Measurements from ENCODE around the gene BLVRA.
"Not testable (repeated sequence)": the region's sequence is repeated elsewhere in the genome, so short reads cannot be mapped to it uniquely, and the experiment has no call there.

The BLVRA gene

DNA sequence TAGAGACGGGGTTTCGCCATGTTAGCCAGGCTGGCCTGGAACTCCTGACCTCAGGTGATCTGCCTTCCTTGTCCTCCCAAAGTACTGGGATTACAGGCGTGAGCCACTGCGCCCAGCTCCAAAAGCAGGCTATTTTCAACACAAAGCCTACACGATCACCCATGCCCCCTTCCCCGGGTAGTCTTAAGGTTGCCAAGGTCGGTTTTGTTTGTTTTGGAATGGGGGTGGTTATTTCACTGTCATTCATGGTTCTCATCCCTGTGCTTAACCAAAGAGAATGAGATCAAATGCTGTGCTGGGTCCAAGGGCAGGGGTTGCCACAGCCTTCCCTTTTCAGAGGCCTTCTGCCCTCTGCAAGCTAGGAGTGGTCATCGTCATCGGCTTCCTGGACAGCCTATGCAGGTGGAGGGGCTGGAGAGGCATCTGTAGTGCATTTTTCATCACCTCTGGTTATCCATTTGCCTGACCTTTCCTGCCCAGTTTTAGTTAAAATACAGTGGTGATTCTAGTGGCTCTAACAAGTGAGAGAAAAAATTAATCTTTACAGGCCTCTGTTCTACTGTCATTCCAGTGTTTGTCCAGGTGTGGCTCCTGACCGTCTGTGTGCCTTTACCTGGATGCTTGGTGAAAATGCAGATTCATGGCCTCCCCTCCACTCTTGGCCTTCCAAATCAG is 11.4 kb downstream of the BLVRA start:
- DNase-seq (ENCODE audit: low read depth) = no peak

DNA sequence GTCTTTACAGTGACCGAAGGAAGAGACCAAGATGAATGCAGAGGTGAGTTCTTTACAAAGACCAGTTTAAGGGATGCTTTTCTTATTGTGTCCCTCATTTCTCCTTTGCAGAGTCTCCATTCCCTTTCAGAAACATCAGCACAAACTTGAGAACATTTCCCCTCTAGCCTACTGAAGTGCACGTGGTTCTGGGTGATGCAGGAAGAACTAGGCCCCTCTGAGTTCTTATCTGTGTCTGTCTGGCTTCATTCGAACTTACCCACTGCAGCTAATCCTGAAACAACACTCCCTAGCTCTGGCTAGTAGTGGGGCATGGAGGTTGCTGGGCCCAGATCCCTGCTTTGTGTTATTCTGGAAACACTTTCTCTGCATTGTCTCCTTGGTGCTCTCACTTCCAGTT is 12.6 kb downstream of the BLVRA start:
- DNase-seq (ENCODE audit: low read depth) = no peak

DNA sequence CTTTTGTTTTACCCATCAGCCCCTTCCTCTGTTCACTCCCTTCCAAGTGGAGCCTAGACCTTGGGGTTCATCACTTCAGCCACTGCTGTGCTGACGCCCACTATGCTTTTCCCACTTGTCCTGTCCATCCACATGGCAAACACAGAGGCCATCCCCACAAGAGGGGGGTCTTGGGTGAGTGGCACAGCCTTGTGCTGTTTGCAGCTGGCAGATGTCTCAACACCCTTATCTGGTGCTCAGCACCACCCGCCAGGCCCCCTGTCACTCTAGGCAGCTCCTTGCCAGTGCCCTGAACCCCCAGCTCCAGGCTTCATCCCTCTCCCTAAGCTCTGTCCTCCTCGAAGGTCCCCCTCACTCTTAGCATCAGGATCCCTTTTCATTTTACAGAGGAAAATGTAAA is 13.1 kb downstream of the BLVRA start:
- DNase-seq (ENCODE audit: low read depth) = no peak

DNA sequence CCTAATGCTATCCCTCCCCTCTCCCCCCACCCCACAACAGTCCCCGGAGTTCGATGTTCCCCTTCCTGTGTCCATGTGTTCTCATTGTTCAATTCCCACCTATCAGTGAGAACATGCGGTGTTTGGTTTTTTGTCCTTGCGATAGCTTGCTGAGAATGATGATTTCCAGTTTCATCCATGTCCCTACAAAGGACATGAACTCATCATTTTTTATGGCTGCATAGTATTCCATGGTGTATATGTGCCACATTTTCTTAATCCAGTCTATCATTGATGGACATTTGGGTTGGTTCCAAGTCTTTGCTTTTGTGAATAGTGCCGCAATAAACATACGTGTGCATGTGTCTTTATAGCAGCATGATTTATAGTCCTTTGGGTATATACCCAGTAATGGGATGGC is 14.8 kb downstream of the BLVRA start:
- DNase-seq (ENCODE audit: low read depth) = not testable (repeated sequence)

DNA sequence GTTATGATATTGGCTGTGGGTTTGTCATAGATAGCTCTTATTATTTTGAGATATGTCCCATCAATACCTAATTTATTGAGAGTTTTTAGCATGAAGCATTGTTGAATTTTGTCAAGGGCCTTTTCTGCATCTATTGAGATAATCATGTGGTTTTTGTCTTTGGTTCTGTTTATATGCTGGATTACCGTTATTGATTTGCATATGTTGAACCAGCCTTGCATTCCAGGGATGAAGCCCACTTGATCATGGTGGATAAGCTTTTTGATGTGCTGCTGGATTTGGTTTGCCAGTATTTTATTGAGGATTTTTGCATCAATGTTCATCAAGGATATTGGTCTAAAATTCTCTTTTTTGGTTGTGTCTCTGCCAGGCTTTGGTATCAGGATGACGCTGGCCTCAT is 16.8 kb downstream of the BLVRA start:
- not testable (repeated sequence) for DNase-seq (ENCODE audit: low read depth)

DNA sequence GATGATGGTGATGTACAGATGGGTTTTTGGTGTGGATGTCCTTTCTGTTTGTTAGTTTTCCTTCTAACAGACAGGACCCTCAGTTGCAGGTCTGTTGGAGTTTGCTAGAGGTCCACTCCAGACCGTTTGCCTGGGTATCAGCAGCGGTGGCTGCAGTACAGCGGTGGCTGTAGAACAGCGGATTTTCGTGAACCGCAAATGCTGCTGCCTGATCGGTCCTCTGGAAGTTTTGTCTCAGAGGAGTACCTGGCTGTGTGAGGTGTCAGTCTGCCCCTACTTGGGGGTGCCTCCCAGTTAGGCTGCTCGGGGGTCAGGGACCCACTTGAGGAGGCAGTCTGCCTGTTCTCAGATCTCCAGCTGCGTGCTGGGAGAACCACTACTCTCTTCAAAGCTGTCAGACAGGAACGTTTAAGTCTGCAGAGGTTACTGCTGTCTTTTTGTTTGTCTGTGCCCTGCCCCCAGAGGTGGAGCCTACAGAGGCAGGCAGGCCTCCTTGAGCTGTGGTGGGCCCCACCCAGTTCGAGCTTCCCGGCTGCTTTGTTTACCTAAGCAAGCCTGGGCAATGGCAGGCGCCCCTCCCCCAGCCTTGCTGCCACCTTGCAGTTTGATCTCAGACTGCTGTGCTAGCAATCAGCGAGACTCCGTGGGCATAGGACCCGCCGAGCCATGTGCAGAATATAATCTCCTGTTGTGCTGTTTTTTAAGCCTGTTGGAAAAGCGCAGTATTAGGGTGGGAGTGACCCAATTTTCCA is 20.0 kb downstream of the BLVRA start:
- not testable (repeated sequence) for DNase-seq (ENCODE audit: low read depth)

DNA sequence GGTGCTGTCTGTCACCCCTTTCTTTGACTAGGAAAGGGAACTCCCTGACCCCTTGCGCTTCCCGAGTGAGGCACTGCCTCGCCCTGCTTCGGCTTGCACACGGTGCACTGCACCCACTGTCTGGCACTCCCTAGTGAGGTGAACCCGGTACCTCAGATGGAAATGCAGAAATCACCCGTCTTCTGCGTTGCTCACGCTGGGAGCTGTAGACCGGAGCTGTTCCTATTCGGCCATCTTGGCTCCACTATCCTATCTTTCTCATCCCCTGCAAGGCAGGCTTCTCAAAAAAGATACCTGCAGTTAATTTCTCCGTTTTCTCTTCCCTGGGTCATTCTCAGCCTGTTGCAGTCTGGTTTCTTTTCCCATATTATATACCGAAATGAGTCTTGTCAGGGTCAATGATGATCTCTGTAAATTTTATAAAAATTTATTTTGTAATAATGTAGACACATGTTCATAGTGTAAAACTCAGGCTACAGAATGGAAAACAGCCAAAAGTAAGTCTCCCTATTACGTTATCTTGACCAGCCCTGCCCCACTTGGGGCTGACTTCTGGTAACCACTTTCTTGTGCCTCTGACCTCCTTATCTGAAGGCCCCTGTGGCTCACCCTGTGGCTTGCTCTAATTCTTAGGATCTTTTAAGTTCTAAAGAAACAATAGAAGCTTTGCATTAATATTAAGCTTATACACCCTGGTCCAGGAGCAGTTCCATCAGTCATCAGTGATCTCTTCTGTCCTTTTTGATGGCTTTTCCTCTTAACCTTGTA is 20.7 kb downstream of the BLVRA start:
- no peak for DNase-seq (ENCODE audit: low read depth)

DNA sequence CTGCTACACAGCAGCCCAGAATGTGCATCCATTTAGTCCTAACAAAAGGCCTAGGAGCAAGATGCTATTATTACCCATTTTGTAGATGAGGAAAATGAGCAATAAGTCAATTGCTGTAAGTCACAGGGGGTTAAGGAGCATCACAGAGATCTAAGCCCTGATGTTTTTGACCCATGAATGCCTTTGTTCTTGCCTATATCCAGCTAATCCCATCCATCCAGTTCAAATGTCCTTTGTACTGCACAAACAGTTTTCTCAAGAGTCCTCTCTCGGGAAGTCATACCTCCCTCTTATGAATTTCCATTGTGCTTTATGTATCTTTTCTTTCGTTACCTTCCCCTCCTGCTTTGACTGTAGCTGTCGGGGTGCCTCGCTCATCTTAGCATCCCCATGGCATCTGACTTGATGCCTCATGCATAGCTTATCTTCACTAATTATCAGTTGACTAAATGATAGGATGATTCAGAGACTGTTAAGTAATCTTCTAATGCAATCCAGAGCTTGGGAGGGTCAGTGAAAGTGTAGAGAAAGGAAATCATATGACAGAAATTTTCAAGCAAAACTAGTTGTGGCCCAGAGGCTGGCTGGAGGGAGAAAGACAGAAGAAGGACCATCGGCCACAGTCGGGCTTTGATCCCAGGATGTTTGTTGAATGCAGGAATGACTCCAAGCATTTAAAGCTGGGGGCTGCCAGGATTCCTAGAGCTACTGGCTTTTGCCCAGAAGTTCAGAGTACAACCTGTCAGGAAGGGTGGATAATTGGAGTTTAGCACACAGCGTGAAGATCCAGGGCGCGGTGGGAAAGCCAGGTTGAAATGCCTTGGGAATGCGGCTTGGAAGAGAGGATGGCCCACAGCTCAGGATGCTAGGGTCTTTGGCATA is 23.5 kb downstream of the BLVRA start:
- peak; percentile 67 for DNase-seq (ENCODE audit: low read depth)

DNA sequence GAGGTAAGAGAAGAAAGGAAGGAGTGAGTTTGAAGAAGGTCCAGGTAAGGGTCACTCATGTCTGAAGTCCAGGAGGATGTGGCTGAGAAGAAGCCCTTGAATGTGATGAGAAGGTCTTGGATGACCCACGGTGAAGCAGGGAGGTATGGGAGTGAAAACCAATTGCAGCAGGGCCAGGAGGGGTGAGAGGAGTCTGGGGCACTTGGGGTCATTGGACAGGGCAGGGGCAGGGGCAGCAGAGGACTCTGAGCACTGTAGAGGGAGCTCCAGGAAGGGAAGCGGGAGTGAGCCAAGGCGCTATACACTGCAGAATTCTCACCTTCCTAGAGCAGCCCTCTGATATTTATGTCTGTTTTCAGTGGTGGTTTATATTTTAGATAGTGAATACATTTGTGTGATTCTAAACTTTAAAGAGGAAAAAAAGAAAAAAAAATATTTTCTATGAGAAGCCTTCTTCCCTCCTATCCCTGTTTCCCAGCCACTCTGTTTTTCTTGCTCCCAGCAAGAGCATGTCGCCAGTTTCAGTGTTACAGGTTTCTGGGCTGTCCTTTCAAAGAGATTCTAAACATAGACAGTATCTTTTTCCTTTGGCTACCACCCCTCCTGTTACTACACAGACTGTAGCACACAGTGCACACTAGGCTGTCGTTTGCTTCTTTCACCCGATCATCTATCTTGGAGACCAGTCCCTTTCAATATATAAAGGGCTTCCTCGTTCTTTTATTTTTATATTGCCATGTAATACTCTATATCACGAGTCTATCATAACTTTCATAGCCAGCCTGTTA is 24.5 kb downstream of the BLVRA start:
- no peak for DNase-seq (ENCODE audit: low read depth)

DNA sequence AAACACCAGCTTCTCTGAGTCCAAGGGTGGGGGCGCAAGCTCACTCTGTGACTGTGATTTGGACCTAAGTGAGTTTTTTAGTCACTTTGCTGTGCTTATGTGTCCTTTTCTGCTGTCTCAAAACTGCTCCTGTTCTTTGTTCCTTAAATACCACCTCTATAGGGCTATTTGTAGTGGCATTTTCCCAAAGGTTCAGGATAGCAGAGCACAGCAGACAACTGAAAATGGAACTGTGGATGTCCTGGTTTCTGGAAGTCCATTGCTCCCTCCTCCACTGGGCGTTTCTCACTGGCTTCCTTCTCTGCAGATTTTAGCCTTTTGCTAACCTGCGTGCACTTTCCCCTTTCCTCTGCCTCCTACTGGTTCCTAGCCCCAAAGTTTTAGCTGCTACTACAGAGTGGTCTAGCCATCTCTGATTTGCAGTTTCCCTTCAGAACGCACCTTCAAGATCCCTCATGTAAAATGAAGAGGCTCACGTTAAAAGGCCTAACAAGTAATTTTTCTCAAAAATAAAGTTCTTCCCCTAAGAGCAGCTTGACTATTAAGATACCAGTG is 25.6 kb downstream of the BLVRA start:
- no peak for DNase-seq (ENCODE audit: low read depth)

DNA sequence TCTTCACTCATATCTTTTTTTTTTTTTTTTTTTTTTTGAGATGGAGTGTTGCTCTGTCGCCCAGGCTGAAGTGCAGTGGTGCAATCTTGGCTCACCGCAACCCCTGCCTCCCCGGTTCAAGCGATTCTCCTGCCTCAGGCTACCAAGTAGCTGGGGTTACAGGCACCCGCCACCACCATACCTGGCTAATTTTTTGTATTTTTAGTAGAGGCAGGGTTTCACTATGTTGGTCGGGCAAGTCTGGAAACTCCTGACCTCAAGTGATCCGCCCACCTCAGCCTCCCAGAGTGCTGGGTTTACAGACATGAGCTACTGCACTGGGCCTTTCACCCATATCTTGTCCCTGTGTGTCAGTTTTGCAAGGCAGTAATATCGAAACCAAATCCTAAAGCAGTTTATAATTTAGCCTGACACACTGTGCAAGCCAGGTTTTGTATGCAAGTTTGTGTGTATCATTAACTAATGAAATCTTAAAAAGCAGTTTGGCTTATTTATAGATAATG is 26.2 kb downstream of the BLVRA start:
- not testable (repeated sequence) for DNase-seq (ENCODE audit: low read depth)

DNA sequence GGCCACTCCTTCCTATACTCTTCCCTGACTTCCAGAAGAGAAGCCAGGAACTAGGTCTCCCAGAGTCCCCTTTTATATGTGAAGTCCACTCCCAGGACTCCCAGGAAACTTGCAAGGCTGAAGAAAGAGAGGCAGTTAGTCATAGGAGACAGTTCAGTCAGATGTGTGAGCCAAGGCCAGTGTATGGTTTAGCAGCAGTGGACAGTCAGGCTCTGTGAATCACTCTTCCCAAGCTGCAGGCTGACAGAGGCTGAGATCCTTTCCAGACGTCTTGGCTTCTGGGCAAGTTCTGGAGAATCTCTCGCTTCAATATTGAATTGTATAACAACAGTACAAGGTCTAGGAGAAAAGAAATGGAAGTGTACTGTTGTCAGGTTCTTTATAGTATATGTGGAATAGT is 26.9 kb downstream of the BLVRA start:
- peak; percentile 93 for DNase-seq (ENCODE audit: low read depth)

DNA sequence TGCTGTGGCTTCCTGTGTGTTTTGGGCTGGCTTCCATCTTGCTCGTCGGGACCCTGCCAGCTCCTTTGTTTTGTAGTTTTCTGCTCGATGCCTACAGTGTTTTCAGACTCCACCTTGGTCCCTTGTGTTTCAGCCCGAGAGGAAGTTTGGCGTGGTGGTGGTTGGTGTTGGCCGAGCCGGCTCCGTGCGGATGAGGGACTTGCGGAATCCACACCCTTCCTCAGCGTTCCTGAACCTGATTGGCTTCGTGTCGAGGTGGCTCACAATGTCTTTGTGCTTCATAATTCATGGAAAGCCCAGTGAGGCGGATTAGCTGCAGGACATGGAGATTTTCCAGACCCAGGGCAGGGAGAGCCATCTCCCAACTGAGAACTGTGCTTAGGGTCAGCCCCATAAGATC is 29.3 kb downstream of the BLVRA start:
- DNase-seq (ENCODE audit: low read depth) = no peak

DNA sequence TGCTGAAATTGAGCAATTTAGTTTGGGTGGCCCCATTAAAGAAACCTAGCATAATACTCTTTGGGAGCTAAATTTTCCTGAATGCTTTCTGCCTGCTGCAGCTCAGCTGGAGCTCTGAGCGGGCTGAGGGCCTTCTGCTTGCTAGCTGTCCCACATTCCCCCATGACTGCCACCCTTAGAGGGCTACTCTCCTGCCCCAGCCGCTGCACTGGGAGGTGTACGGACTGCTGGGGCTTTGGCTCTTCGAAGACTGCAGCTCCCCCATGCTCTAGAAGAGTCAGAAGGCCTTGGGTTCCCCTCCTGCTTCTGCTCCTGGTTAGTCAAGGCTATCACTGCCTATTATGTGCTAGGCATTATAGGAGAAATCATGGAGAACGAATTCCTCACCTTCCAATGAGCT is 31.5 kb downstream of the BLVRA start:
- DNase-seq (ENCODE audit: low read depth) = no peak

DNA sequence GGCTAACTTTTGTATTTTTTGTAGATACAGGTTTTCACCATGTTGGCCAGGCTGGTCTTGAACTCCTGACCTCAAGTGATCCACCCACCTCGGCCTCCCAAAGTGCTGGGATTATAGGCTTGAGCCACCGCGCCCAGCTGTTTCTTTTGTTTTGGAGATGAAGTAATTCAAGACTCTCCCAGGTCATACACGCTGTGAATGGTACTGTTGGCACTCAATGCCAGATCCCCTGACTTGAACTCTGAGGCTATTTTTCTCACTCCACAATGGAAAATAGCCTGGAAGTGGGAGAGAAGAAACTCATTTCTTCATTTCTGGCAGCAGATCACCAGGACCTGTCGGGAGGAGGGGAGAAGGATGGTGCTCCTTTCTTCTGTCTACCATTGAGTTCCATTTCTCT is 32.4 kb downstream of the BLVRA start:
- DNase-seq (ENCODE audit: low read depth) = no peak

DNA sequence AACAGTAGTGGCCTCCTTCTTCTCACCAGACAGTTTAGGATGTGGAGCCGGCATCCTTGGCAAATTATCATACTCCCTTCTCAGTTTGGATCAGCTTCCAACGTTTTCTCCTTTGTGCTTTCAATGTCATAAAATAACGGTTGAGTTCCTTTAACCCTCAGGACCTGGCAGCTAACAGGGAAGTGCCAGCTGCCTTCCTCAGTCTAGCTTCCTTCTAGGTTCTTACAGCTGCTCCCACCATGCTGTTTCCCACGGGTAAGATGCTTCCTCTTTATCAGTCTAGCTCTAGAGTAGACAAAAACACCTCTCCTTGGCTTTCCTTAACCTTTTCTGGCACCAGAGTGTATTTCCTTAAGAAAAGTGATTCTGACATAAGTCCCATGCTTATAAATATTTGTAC is 33.2 kb downstream of the BLVRA start:
- no peak for DNase-seq (ENCODE audit: low read depth)

DNA sequence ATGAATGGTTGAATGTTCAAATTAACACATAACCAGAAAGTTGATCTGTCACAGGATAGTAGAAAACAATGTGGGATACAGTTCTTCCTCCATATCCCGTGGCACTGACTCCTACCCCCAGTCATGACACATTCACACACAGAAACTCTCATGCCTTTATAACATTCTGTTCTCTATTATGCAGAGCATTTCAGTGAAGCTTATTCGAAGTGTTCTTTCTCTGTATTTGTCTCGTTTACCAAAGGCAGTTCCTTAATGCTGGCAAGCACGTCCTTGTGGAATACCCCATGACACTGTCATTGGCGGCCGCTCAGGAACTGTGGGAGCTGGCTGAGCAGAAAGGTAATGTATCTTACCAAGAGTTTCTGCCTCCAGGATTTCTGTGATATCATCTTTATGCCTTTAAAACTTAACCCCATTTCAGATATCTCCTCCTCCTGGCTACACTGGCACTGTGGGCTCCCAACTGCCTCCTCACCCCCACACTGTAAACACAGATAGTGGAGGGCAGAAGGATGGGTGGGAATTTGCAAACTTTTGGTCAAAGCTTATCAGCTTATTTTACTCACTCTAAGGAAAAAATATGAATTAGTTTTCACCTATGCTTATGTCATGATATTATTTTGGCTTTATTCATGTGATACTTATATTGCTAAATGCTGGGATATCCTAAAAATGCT is 34.1 kb downstream of the BLVRA start:
- no peak for DNase-seq (ENCODE audit: low read depth)

DNA sequence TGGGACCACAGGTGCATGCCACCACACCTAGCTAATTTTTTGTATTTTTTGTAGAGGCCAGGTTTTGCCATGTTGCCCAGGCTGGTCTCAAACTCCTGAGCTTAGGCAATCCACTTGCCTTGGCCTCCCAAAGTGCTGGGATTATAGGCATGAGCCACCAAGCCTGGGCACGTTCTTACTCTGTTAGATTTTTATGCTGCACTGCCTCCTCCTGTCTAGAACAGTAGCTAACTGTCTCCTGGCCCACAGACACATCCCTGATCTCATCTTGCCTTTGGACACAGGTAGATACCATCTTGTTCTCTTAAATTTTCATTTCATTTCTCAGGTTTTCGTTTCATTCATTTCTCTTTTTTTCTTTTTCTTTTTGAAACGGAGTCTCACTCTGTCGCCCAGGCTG is 41.1 kb downstream of the BLVRA start:
- DNase-seq (ENCODE audit: low read depth) = peak; percentile 8

DNA sequence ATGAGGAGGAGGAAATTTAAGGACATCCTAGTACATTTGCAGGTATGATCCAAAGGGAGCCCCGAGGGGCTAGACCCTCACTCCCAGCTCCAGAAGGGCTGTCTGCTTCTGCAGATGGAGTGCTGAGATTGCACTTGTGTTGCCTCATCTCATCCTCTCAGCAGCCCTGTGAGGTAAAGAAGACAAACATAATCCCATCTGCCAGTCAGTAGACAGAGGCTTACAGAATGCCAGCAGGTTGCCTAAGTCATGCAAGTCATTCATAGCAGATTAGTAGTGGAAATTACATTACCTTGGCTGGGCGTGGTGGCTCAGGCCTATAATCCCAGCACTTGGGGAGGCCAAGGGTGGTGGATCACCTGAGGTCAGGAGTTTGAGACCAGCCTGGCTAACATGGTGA is 45.4 kb downstream of the BLVRA start:
- no peak for DNase-seq (ENCODE audit: low read depth)

DNA sequence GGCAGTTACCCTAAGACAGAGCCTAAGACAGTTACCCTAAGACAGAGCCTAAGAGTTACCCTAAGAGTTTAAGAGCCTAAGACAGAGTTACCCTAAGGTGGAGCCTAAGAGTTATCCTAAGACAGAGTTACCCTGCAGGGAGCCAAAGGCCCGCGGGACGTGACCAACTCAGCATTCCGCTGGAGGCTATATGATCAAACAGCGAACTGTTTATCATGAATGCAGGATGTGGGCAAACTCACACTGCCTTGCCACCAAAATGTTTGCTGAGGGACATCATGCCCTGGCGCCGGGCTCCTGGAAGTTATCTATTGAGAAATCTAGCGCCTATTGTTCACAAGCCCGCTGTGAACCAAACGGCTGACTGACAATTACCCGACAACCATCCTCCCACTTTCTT is 49.9 kb downstream of the BLVRA start:
- no peak for DNase-seq (ENCODE audit: low read depth)

All from ELR (cell line).